AG08395 (cell line): ENCODE results near the gene KIF5C.

Experiments
- DNase-seq: peaks from one replicate; pipeline ENCODE4 v3.0.0; 2012; ENCODE audit warnings: mixed read lengths, low spot score

KIF5C gene

GRCh38 chr2:148888003-148888501 is 13.0 kb downstream of the KIF5C start:
- no peak for DNase-seq

- DNase-seq, result no peak
Measured at GRCh38 chr2:148888986-148889385, 14.0 kb downstream of the KIF5C start.

GRCh38 chr2:148893906-148894305 is 18.9 kb downstream of the KIF5C start:
- no peak for DNase-seq

GRCh38 chr2:148896136-148896535 is 21.1 kb downstream of the KIF5C start:
- DNase-seq, result no peak

GRCh38 chr2:148899638-148900318 is 24.8 kb downstream of the KIF5C start:
- DNase-seq, result no peak

- DNase-seq, result no peak
Measured at GRCh38 chr2:148900350-148900837, 25.4 kb downstream of the KIF5C start.

- DNase-seq, result no peak
Measured at GRCh38 chr2:148901142-148901541, 26.1 kb downstream of the KIF5C start.

GRCh38 chr2:148902798-148903197 is 27.8 kb downstream of the KIF5C start:
- DNase-seq, result no peak

GRCh38 chr2:148903294-148903693 is 28.3 kb downstream of the KIF5C start:
- no peak for DNase-seq

GRCh38 chr2:148903979-148904378 is 29.0 kb downstream of the KIF5C start:
- no peak for DNase-seq

GRCh38 chr2:148906124-148906523 is 31.1 kb downstream of the KIF5C start:
- DNase-seq, result no peak

GRCh38 chr2:148907085-148907785 is 32.2 kb downstream of the KIF5C start:
- no peak for DNase-seq

GRCh38 chr2:148909114-148909513 is 34.1 kb downstream of the KIF5C start:
- no peak for DNase-seq

- DNase-seq, result no peak
Measured at GRCh38 chr2:148913061-148913460, 38.0 kb downstream of the KIF5C start.

- DNase-seq, result no peak
Measured at GRCh38 chr2:148913492-148913891, 38.5 kb downstream of the KIF5C start.

- no peak for DNase-seq
Measured at GRCh38 chr2:148914463-148914862, 39.4 kb downstream of the KIF5C start.

GRCh38 chr2:148917431-148917830 is 42.4 kb downstream of the KIF5C start:
- DNase-seq, result no peak

- DNase-seq, result no peak
Measured at GRCh38 chr2:148918554-148918953, 43.5 kb downstream of the KIF5C start.

GRCh38 chr2:148920559-148920958 is 45.5 kb downstream of the KIF5C start:
- no peak for DNase-seq

GRCh38 chr2:148922062-148922461 is 47.0 kb downstream of the KIF5C start:
- no peak for DNase-seq

GRCh38 chr2:148922776-148923475 is 47.9 kb downstream of the KIF5C start:
- DNase-seq, result no peak

GRCh38 chr2:148924514-148925178 is 49.6 kb downstream of the KIF5C start:
- no peak for DNase-seq
